ENCODE results near the gene MNT. TPM values are rescaled to one million over a fixed set of nuclear protein-coding genes. Genes with fewer than 3 reads are reported as not detected.
A peak's percentile ranks its signal among the peaks of the same experiment; 100 is the strongest.

Gene MNT
- total and polyA plus RNA-seq, 9 of the 15 experiments (the other 6 are each of a cell fraction or from before 2014, with no cell fraction given): 0.18 to 23.8 (median 5.3) TPM

DNA sequence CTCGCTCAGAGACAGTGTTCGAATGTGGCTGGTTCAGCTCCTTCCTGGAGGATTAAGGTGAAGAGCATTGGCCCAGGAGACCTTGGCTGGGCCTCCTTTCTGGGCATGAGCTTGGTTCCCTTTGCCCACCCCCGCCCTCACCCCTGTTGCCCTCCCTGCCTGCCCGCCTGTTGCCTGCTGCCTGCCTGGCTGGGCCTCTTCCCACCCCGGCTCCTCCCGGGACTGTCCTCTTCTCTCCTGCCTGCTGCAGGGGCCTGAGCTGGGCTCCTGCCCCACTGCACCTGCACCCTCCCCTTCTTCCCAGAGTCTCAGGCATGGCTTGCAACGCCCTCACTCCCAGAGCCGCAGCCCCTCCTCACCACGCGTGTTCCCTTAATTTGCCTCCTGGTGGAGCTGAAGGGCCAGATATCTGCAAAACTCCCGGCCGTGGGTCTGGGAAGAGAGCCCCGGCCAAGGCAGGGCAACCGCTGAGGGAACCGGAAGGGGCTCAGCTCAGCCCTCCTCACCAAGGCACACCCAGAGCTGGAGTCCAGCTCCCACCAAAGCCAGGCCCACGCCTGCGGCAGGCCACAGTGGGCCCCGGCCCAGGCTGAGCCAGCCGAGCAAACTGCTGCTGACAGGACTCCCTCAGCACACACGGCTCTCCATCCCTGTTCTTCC is 31.2 kb downstream of the MNT start:
- Histone ChIP-seq H3K36me3 (ENCODE audit: control insufficient read depth, insufficient read depth, low read length) (no peaks in the 10 kb centered on the region), H3K27me3 (ENCODE audit: control insufficient read depth in 2 of 2, insufficient read depth in 2 of 2, low read length in 2 of 2) (no peaks in the 10 kb centered on the region), H2AFZ (ENCODE audit: low read depth, low read length) (no peak overlapping the region), H3K9ac (ENCODE audit: insufficient read depth in 1 of 2, low read depth in 2 of 2, low read length in 2 of 2) (peak overlapping the region in 1 of 2 experiments; percentile 68; a peak in 2 of 4 replicates), H3K4me1 (replicated peaks in 1 of 2; ENCODE audit: control insufficient read depth in 2 of 2, insufficient read depth in 2 of 2, low read length in 2 of 2) (peaks cover 0 to 6% of the 10 kb centered on the region in 2 experiments; a peak in 2 of 5 replicates), H3K9me3 (replicated peaks; ENCODE audit: control insufficient read depth, insufficient read depth, low read depth, low read length) (no peaks in the 10 kb centered on the region), H4K20me1 (replicated peaks; ENCODE audit: control insufficient read depth, insufficient read depth, low read length) (no peaks in the 10 kb centered on the region), H3K79me2 (ENCODE audit: control insufficient read depth, insufficient read depth, low read length) (no peaks in the 10 kb centered on the region), H3K4me2 (ENCODE audit: insufficient read depth, low read length) (no peak overlapping the region), H3K27ac (ENCODE audit: extremely low read depth, low read depth, low read length) (no peak overlapping the region), H3K9me1 (ENCODE audit: control insufficient read depth, insufficient read depth, low read length) (no peaks in the 10 kb centered on the region), H3K4me3 (no peak overlapping the region)
- intact Hi-C loops (cut with micrococcal nuclease): no loop called here
- ChIA-PET POLR2A (interaction anchor here (0.6 to 2.2 kb wide), 3 partner anchors 12 to 380 kb away, joined by 3 to 8 read pairs (median 3); partner anchors contain the start of gene CCDC92B), CTCF (ENCODE audit: low intra/inter-chr PET ratio) (interaction anchor here (1.3 kb wide), 1 partner anchor 46 kb away, joined by 7 read pairs; no protein-coding TSS in a partner anchor)
- in situ Hi-C loops (cut with MboI): no loop called here
- TF ChIP-seq, protein P1, sequence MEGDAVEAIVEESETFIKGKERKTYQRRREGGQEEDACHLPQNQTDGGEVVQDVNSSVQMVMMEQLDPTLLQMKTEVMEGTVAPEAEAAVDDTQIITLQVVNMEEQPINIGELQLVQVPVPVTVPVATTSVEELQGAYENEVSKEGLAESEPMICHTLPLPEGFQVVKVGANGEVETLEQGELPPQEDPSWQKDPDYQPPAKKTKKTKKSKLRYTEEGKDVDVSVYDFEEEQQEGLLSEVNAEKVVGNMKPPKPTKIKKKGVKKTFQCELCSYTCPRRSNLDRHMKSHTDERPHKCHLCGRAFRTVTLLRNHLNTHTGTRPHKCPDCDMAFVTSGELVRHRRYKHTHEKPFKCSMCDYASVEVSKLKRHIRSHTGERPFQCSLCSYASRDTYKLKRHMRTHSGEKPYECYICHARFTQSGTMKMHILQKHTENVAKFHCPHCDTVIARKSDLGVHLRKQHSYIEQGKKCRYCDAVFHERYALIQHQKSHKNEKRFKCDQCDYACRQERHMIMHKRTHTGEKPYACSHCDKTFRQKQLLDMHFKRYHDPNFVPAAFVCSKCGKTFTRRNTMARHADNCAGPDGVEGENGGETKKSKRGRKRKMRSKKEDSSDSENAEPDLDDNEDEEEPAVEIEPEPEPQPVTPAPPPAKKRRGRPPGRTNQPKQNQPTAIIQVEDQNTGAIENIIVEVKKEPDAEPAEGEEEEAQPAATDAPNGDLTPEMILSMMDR (IDR thresholded peaks at IDR 0.05 in 2 of 3, conservative IDR thresholded peaks at IDR 0.05 in 1 of 3; ENCODE audit: insufficient read depth in 2 of 3, low read depth in 1 of 3, low read length in 3 of 3): peak in 2 of 3 experiments; percentile 9 to 24; a peak in 1 of 6 replicates
- TF ChIP-seq HDAC8 (tag; IDR thresholded peaks at IDR 0.05) (no peak), RAD21 (CRISPR knock-in tag; conservative IDR thresholded peaks at IDR 0.05 in 1 of 2, IDR thresholded peaks at IDR 0.05 in 1 of 2) (peak in 1 of 2 experiments; percentile 19; a peak in 1 of 4 replicates), KDM1A (IDR thresholded peaks at IDR 0.05) (no peak)
- peak in 3 of 4 experiments; percentile 20 to 27 (median 24) for DNase-seq (ENCODE audit: extremely low read depth in 1 of 4, low spot score in 3 of 4)
- no peak for FAIRE-seq
- WGBS (ENCODE audit: insufficient coverage, low coverage, missing lambda C conversion rate): 77% methylated on average over 5 of the region's 20 CpGs
- BruUV-seq (replicated peaks): no TSS peak
- peak; percentile 70 for ATAC-seq

All from K562 (cell line).